Measurements from ENCODE around the gene TOE1. TPM values are rescaled to one million over a fixed set of nuclear protein-coding genes. Genes with fewer than 3 reads are reported as not detected.

The TOE1 gene
- total RNA-seq, 2 experiments from 2014 or later: 25.7 to 28.1 TPM

DNA sequence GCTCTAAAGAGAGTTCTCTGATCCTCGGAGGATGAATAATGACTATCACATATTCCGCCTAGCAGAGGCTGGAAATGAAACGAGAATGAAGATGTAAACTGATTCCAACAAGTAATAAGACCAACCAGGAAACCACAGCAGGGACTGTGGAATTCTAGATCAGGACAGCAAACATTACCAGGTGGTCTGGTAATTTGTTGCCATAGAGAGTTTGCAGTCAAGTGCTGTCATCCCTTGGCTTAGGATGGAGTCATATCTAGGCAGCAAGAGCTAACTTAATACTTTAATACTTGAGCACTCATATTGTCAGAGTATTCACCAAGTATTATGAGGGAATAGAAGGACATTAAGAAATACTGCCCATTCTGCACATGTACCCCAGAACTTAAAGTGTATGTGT lies 45.3 kb downstream of the TOE1 start:
- intact Hi-C loops (cut with micrococcal nuclease): no loop called here
- ChIA-PET POLR2A (interaction anchor here (0.9 kb wide), 1 partner anchor 566 kb away, joined by 3 read pairs; no protein-coding TSS in a partner anchor), CTCF (interaction anchor here (0.9 to 1.3 kb wide), 3 partner anchors 14 to 128 kb away, joined by 3 read pairs; no protein-coding TSS in a partner anchor)
- no peaks in the 10 kb centered on the region for H3K4me1 Mint-ChIP-seq (ENCODE audit: low read depth)
- ATAC-seq: no peak
- no peaks in the 10 kb centered on the region for H3K9me3 Mint-ChIP-seq
- no peak overlapping the region for H3K27ac Mint-ChIP-seq
- H3K36me3 Mint-ChIP-seq (ENCODE audit: low read depth): no peaks in the 10 kb centered on the region
- H3K27me3 Mint-ChIP-seq: no peaks in the 10 kb centered on the region
- H3K4me3 Mint-ChIP-seq: no peak overlapping the region
- DNase-seq: no peak
- TF ChIP-seq, protein P1, sequence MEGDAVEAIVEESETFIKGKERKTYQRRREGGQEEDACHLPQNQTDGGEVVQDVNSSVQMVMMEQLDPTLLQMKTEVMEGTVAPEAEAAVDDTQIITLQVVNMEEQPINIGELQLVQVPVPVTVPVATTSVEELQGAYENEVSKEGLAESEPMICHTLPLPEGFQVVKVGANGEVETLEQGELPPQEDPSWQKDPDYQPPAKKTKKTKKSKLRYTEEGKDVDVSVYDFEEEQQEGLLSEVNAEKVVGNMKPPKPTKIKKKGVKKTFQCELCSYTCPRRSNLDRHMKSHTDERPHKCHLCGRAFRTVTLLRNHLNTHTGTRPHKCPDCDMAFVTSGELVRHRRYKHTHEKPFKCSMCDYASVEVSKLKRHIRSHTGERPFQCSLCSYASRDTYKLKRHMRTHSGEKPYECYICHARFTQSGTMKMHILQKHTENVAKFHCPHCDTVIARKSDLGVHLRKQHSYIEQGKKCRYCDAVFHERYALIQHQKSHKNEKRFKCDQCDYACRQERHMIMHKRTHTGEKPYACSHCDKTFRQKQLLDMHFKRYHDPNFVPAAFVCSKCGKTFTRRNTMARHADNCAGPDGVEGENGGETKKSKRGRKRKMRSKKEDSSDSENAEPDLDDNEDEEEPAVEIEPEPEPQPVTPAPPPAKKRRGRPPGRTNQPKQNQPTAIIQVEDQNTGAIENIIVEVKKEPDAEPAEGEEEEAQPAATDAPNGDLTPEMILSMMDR (IDR thresholded peaks at IDR 0.05): no peak

DNA sequence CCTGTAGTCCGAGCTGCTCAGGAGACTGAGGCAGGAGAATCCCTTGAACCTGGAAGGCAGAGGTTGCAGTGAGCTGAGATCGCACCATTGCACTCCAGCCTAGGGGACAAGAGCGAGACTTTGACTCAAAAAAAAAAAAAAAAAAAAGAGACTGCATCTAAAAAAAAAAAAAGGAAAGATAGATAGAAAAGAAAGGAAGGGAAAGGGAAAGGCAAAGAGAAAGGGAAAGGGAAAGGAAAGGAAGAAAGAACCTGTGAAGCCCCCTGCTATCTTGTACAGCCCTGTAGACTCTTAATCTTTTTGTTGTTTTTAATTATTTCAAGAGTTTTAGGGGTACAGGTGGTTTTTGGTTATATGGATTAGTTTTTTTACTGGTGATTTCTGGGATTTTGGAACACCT lies 46.2 kb downstream of the TOE1 start:
- Mint-ChIP-seq H3K36me3 (ENCODE audit: low read depth) (no peaks in the 10 kb centered on the region), H3K9me3 (no peaks in the 10 kb centered on the region), H3K27ac (no peak overlapping the region), H3K27me3 (no peaks in the 10 kb centered on the region), H3K4me3 (no peak overlapping the region), H3K4me1 (ENCODE audit: low read depth) (no peaks in the 10 kb centered on the region)
- ATAC-seq: no peak
- intact Hi-C loops (cut with micrococcal nuclease): no loop called here
- POLR2A ChIA-PET: no interaction called here
- CTCF ChIA-PET: no interaction called here
- DNase-seq: no peak
- TF ChIP-seq, protein P1 (IDR thresholded peaks at IDR 0.05): no peak

Other genes with a start within 250 kb of the TOE1 start
- gene ZSWIM5, start 133.6 kb upstream of the TOE1 start, total RNA-seq: under 1 TPM; 0.70 to 0.87 TPM
- gene HPDL, start 13.3 kb upstream of the TOE1 start, total RNA-seq: 10 to 100 TPM; 37.5 to 39.8 TPM
- 10 to 100 TPM; 51.4 to 54.5 TPM for gene MUTYH, start 270 bp downstream of the TOE1 start, total RNA-seq
- 1 to 10 TPM; 2.9 to 3.7 TPM for gene TESK2, start 151.0 kb downstream of the TOE1 start, total RNA-seq
- gene CCDC163, start 159.9 kb downstream of the TOE1 start, total RNA-seq: 1 to 10 TPM; 5.6 to 7.1 TPM
- gene MMACHC, start 160.1 kb downstream of the TOE1 start, total RNA-seq: 1 to 10 TPM; 8.4 to 10.0 TPM
- gene PRDX1, start 181.7 kb downstream of the TOE1 start, total RNA-seq: 100 to 1,000 TPM; 547 to 553 TPM
- gene AKR1A1, start 210.7 kb downstream of the TOE1 start, total RNA-seq: 100 to 1,000 TPM; 184 to 186 TPM
- 100 to 1,000 TPM; 227 to 246 TPM for gene NASP, start 243.9 kb downstream of the TOE1 start, total RNA-seq